ENCODE data around the gene GAB2. TPM values are rescaled to one million over a fixed set of nuclear protein-coding genes. Genes with fewer than 3 reads are reported as not detected.
"Not testable (repeated sequence)": the region's sequence is repeated elsewhere in the genome, so short reads cannot be mapped to it uniquely, and the experiment has no call there.

Gene GAB2, protein sequence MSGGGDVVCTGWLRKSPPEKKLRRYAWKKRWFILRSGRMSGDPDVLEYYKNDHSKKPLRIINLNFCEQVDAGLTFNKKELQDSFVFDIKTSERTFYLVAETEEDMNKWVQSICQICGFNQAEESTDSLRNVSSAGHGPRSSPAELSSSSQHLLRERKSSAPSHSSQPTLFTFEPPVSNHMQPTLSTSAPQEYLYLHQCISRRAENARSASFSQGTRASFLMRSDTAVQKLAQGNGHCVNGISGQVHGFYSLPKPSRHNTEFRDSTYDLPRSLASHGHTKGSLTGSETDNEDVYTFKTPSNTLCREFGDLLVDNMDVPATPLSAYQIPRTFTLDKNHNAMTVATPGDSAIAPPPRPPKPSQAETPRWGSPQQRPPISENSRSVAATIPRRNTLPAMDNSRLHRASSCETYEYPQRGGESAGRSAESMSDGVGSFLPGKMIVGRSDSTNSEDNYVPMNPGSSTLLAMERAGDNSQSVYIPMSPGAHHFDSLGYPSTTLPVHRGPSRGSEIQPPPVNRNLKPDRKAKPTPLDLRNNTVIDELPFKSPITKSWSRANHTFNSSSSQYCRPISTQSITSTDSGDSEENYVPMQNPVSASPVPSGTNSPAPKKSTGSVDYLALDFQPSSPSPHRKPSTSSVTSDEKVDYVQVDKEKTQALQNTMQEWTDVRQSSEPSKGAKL
- 10 to 100 TPM; 39.6 to 57.3 (median 46.6) TPM for total RNA-seq

DNA sequence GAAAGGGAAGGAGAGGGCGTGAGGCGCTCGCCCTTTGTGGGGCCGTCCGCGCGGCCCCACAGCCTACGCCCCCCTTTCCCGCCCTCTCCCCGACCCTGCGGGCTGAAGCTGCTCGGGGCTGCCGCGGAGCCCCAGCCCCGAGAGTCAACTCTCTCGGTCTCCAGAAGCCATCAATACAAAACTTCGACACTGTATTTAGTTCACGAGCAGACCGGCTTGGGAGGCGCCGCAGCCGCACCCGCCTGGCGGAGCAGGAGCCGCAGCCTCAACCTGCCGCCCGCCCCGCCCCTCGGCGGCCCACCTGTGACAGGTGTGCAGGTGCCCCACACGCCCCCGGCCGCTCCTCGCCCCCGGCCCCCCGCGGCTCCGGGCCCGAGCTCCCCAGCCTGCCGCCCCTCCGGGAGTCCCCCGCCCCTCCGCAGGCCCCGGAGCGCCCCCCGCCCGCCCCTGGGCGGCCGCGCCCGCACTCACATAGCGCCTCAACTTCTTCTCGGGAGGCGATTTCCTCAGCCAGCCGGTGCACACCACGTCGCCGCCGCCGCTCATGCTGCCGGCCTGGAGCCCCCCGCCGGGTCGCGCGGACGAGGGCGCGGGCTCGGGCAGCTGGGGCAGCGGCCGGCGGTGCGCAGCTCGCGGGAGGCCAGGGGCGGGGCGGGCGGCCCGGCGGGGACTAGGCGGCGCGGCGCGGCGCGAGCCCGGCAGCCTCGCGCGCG, at the start of gene GAB2:
Gene GAB2, minus strand, starts transcription at position 646 of the 713 bp plus-strand sequence. Its CDS starts 100 bp downstream, at position 546.
- Histone ChIP-seq H3K9me3 (no peaks in the 10 kb centered on the region), H3K27ac (peak within 1 kb of the TSS; percentile 94 to 100 (median 98)), H3K4me3 (peak within 1 kb of the TSS; percentile 73 to 94 (median 90)), H3K4me1 (peaks cover 0 to 42% (median 24%) of the 10 kb centered on the region in 4 donors), H3K27me3 (no peaks in the 10 kb centered on the region), H3K36me3 (no peaks in the 10 kb centered on the region)
- TF ChIP-seq, protein P1, sequence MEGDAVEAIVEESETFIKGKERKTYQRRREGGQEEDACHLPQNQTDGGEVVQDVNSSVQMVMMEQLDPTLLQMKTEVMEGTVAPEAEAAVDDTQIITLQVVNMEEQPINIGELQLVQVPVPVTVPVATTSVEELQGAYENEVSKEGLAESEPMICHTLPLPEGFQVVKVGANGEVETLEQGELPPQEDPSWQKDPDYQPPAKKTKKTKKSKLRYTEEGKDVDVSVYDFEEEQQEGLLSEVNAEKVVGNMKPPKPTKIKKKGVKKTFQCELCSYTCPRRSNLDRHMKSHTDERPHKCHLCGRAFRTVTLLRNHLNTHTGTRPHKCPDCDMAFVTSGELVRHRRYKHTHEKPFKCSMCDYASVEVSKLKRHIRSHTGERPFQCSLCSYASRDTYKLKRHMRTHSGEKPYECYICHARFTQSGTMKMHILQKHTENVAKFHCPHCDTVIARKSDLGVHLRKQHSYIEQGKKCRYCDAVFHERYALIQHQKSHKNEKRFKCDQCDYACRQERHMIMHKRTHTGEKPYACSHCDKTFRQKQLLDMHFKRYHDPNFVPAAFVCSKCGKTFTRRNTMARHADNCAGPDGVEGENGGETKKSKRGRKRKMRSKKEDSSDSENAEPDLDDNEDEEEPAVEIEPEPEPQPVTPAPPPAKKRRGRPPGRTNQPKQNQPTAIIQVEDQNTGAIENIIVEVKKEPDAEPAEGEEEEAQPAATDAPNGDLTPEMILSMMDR (IDR thresholded peaks at IDR 0.05): no peak
- TF ChIP-seq POLR2A (IDR thresholded peaks at IDR 0.05) (peak in 1 of 2 donors; percentile 83), EP300 (IDR thresholded peaks at IDR 0.05) (no peak)
- no peak for DNase-seq (ENCODE audit: low spot score in 2 of 2)
- WGBS, 2 donors: 0% methylated on average over 12 to 38 of the region's 93 CpGs

DNA sequence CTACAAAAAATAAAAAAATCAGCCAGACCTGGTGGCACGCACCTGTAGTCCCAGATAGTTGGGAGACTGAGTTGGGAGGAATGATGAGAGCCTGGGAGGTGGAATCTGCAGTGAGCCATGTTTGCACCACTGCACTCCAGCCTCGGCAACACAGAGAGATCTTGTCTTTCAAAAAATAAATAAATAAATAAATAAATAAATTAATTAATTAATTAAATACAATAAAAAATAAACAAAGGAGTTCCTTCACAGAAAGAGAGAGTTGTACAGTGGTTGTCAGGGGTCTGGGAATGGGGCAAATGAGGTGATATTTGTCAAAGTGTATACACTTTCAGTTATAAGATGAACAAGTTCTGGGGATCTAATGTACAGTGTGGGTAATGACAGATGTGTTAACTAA, 49.8 kb upstream of the GAB2 start:
- no peak for DNase-seq (ENCODE audit: low spot score in 2 of 2)
- 76 to 78% methylated on average over 2 of the region's 2 CpGs for WGBS, 2 donors
- no peak overlapping the region for H3K27ac ChIP-seq
- peaks cover 0 to 6% (median 0%) of the 10 kb centered on the region in 4 donors for H3K4me1 ChIP-seq
- TF ChIP-seq POLR2A (IDR thresholded peaks at IDR 0.05): no peak
- TF ChIP-seq EP300 (IDR thresholded peaks at IDR 0.05): no peak
- TF ChIP-seq, protein P1 (IDR thresholded peaks at IDR 0.05): no peak
- H3K27me3 ChIP-seq: no peaks in the 10 kb centered on the region
- no peak overlapping the region for H3K4me3 ChIP-seq
- H3K36me3 ChIP-seq: peaks cover 0 to 37% (median 0%) of the 10 kb centered on the region in 3 donors
- no peaks in the 10 kb centered on the region for H3K9me3 ChIP-seq

DNA sequence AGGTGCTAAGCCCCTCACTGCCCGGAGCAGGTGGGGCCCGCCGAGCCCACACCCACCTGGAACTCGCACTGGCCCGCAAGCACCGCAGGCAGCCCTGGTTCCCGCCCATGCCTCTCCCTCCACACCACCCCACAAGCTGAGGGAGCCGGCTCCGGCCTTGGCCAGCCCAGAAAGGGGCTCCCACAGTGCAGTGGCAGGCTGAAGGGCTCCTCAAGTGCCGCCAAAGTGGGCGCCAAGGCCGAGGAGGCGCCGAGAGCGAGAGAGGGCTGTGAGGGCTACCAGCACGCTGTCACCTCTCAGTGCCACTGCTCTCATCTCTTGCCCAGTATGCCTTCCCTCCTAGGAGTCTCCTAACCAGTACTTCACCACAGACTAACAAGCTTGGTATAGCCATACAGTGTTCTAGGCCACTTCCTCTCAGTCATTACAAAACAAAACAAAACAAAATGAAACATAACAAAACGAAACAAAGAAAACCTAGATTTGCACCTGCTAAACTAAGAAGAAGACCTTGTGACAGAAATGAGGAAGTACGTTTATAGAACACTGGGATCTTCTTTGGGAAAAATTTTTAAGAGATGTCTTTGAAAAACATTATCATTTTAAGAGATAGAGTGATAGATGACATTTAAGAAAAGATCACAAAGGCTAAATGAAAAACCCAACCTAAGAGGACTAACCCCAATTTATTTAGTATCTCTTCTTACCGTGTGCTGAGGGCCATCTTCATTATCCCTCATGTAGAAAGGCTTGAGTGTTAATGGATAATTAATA, 47.7 kb upstream of the GAB2 start:
- Histone ChIP-seq H3K4me1 (peaks cover 0 to 6% (median 0%) of the 10 kb centered on the region in 4 donors), H3K4me3 (no peak overlapping the region), H3K27me3 (no peaks in the 10 kb centered on the region), H3K36me3 (peaks cover 0 to 52% (median 0%) of the 10 kb centered on the region in 3 donors), H3K27ac (peak overlapping the region in 1 of 4 donors; percentile 69), H3K9me3 (no peaks in the 10 kb centered on the region)
- TF ChIP-seq POLR2A (IDR thresholded peaks at IDR 0.05) (no peak), EP300 (IDR thresholded peaks at IDR 0.05) (no peak)
- TF ChIP-seq, protein P1 (IDR thresholded peaks at IDR 0.05): no peak
- no peak for DNase-seq (ENCODE audit: low spot score in 2 of 2)
- WGBS, 2 donors: 82 to 96% methylated on average over 16 to 19 of the region's 19 CpGs

DNA sequence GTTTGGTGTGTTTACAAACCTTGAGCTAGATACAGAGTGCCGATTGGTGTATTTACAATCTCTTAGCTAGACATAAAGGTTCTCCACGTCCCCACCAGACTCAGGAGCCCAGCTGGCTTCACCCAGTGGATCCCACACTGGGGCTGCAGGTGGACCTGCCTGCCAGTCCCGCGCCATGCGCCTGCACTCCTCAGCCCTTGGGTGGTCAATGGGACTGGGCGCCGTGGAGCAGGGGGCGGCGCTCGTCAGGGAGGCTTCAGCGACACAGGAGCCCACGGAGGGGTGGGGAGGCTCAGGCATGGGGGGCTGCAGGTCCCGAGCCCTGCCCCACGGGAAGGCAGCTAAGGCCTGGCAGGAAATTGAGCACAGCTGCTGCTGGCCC, 47.2 kb upstream of the GAB2 start:
- not testable (repeated sequence) for H3K4me1 ChIP-seq; H3K27me3 ChIP-seq; H3K9me3 ChIP-seq; H3K4me3 ChIP-seq; DNase-seq (ENCODE audit: low spot score in 2 of 2)
- WGBS, 2 donors: 90 to 95% methylated on average over 13 to 14 of the region's 14 CpGs
- Histone ChIP-seq H3K36me3 (peaks cover 0 to 58% (median 0%) of the 10 kb centered on the region in 3 donors), H3K27ac (peak overlapping the region in 1 of 4 donors; percentile 69)

DNA sequence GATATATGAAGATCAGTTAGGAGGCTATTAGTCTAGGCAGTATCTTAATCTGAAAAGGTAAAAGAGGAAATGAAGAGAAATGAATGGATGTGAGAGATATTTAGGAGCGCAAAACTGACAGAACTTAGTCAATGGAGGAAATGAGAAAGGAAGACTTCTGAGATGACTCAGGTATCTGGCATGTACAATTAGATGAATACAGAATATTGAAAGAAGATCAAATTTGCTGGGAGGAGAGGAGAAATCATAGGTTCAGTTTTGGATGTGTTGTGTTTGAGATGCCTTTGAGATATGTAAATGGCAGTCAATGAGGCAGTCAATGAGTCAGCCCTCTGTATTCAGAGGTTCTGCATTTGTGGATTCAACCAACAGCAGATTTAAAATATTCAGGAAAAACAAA, 42.9 kb upstream of the GAB2 start:
- peaks cover 0 to 67% (median 0%) of the 10 kb centered on the region in 3 donors for H3K36me3 ChIP-seq
- WGBS, 2 donors: 100% methylated on average over 1 of the region's 1 CpG
- no peaks in the 10 kb centered on the region for H3K27me3 ChIP-seq
- TF ChIP-seq POLR2A (IDR thresholded peaks at IDR 0.05): no peak
- TF ChIP-seq EP300 (IDR thresholded peaks at IDR 0.05): no peak
- TF ChIP-seq, protein P1 (IDR thresholded peaks at IDR 0.05): no peak
- peaks cover 0 to 6% (median 0%) of the 10 kb centered on the region in 4 donors for H3K4me1 ChIP-seq
- H3K4me3 ChIP-seq: no peak overlapping the region
- no peak for DNase-seq (ENCODE audit: low spot score in 2 of 2)
- no peak overlapping the region for H3K27ac ChIP-seq
- no peaks in the 10 kb centered on the region for H3K9me3 ChIP-seq

Measured in tibial nerve (tissue), 4 donors.